Activated CD4-positive, CD25-positive, alpha-beta regulatory T cell treated with anti-CD3 and anti-CD28 coated beads, Interleukin-2, amount 50 U/mL, for 72 hours (primary cell): Measurements from ENCODE around the gene CA9.
A peak's percentile ranks its signal among the peaks of the same experiment; 100 is the strongest.
"Not testable (repeated sequence)": the region's sequence is repeated elsewhere in the genome, so short reads cannot be mapped to it uniquely, and the experiment has no call there.

Source experiments
- DNase-seq: peaks from one replicate; pipeline ENCODE4 v3.0.0; 2021

CA9 gene

DNA sequence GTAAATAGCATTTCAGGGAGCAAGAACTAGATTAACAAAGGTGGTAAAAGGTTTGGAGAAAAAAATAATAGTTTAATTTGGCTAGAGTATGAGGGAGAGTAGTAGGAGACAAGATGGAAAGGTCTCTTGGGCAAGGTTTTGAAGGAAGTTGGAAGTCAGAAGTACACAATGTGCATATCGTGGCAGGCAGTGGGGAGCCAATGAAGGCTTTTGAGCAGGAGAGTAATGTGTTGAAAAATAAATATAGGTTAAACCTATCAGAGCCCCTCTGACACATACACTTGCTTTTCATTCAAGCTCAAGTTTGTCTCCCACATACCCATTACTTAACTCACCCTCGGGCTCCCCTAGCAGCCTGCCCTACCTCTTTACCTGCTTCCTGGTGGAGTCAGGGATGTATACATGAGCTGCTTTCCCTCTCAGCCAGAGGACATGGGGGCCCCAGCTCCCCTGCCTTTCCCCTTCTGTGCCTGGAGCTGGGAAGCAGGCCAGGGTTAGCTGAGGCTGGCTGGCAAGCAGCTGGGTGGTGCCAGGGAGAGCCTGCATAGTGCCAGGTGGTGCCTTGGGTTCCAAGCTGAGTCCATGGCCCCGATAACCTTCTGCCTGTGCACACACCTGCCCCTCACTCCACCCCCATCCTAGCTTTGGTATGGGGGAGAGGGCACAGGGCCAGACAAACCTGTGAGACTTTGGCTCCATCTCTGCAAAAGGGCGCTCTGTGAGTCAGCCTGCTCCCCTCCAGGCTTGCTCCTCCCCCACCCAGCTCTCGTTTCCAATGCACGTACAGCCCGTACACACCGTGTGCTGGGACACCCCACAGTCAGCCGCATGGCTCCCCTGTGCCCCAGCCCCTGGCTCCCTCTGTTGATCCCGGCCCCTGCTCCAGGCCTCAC is at the start of gene CA9:
TSS of gene CA9 (plus strand) at position 797 of the 893 bp plus-strand sequence. CDS start at position 829, 32 bp downstream.
- DNase-seq = no peak

GRCh38 chr9:35627575-35627974 is 46.2 kb upstream of the CA9 start:
- no peak for DNase-seq

DNA sequence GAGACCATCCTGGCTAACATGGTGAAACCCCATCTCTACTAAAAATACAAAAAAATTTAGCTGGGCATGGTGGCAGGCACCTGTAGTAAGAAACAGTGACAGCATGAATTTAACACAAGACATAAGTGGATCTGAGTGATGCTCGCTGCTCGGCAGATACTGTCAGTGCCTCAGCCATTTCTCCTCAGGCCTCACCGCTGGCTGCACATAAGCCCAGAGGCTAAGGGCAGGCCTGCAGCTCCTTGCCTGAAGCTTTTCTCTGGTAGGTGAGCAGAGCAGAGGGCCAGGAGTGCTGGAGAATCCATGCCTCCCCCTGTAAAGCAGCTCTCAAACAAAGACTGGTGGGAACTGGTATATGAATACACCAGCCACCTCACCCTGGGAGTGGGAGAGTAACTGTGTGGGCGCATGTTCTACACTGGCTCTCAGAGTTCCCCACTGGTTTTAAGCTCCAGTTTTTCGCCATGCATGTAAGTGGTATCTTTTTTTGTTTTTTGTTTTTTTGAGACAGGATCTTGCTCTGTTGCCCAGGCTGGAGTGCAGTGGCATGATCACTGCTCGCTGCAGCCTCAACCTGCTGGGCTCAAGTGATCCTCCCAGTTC is 45.2 kb upstream of the CA9 start:
- no peak for DNase-seq

GRCh38 chr9:35629597-35629996 is 44.1 kb upstream of the CA9 start:
- no peak for DNase-seq

DNA sequence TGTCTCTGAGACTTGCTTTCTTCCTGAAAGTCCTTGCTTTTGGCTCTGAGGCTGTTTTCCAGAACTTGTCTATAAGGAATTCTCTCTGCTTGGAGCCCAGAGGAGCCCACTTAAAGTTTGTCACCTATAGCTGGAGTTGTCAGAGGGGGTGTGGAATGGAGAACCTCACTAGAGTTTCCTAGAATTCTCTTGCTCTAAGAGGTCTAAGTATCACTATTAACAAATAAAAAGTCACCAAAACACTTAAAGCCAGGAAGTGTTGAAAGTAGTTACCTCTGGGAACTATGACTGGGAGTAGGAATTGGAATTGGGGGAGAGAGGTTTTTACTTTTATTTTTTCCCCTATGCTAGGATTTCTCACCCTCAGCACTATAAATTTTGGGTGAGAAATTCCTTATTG is 38.0 kb upstream of the CA9 start:
- DNase-seq = no peak

DNA sequence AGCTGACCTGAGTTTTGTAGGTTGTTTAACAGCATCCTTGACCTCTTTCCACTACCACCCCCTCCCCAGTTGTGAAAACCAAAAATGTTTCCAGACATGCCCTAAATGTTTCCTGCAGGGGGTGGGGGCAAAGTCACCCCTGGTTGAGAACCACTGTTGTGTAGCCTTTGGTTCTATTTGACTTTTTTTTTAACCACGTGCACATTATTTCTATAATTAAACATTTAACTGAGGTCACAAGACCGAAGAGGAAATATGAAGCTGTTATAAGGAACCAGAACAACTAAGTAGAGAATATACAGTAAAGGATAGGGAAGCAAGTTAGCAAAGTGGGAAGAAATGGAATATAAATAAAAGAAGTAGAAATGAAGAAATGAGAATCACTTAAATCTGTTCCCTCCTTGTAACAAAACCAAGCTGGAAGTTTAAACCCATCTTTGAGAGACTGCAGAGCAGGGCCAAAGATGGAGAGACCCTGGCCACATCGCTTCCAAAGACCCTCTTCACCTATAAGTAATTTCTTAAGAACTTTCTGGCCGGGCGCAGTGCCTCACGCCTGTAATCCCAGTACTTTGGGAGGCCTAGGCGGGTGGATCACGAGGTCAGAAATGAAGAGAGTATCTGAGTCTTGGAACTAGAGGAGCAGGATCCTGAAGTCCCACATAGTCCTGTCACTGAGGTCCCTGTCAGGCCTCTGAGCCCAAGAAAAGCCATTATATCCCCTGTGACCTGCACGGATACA is 37.4 kb upstream of the CA9 start:
- no peak for DNase-seq

DNA sequence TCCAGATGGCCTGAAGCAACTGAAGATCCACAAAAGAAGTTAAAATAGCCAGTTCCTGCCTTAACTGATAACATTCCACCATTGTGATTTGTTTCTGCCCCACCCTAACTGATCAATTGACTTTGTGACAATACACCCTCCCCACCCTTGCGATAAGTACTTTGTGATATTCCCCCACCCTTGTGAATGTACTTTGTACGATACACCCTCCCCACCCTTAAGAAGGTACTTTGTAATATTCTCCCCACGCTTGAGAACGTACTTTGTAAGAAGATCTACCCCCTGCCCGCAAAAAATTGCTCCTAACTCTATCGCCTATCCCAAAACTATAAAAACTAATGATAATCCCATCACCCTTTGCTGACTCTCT is 36.9 kb upstream of the CA9 start:
- not testable (repeated sequence) for DNase-seq

GRCh38 chr9:35637427-35637955 is 36.2 kb upstream of the CA9 start:
- not testable (repeated sequence) for DNase-seq

DNA sequence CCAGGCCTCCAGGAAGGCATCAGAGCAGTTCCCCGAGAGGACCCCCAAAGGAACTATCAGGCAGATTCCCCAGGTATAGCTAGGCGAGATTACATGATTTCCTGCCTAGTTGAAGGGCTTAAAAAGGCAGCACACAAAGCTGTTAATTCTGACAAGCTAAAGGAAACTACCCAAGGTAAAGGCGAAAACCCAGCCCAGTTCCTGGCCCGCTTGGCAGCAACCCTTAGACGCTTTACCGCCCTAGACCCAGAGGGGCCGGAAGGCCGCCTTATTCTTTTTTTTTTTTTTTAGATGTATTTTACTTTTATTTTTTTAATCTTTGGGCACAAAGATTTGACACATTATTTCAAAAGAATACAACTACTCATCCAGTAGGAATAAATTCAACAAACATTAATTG is 35.0 kb upstream of the CA9 start:
- not testable (repeated sequence) for DNase-seq

- DNase-seq = not testable (repeated sequence)
Observed at GRCh38 chr9:35639225-35639624, 34.5 kb upstream of the CA9 start.

DNA sequence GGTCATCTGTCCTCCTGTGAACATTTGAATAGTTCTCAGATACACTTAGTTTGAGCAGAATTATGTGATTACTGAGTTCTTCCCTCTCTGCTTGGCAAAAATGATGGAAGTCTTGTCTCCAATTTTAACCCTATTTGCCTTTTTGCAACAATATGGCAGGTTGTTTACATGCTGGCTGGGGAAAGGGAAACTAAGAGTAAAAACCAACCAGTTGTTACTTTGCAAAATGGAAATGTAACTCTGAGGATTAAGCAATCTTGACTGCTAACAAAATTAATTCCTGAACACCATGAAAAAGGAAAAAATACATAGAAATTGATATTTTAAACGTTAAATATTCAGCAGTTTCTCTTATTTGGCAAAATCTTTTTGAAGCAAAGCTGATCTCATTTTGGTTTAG is 34.1 kb upstream of the CA9 start:
- DNase-seq = no peak

DNA sequence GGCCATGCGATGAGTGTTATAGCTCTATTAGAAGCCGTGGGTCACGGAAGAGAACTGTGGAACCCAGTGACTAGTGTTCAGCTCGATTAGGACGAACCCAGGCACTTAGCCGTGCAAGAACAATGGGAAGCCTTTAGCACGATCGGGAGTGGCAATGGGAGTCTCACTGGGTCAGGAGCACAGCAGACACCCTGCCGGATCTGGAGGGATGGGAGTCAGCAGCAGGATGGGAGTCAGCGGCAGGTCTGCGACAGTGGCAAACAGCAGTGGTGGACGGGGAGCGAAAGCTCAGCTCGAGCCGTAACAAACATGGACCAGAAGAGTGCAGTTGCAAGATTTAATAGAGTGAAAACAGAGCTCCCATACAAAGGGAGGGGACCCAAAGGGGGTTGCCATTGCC is 33.3 kb upstream of the CA9 start:
- DNase-seq = not testable (repeated sequence)

DNA sequence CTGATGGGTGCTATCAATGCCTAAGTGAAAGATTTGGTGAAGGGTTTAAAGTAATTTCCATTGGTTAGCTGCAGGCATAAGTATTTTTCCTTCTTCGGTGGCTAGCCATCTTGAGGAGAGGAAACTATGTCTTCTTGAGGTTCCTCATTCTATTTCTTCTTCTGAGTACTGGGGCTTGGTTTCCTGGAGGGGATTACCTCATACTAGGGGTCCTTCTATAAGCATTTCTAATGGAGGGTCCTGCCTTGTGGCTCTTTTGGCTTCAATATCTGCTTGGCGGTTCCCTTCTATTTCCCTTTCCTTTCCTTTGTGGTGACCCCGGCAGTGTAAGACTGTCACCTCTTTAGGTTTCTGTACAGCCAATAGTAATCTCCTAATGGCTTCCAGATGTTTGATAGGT is 32.2 kb upstream of the CA9 start:
- not testable (repeated sequence) for DNase-seq

- DNase-seq = no peak
Observed at GRCh38 chr9:35643046-35643445, 30.7 kb upstream of the CA9 start.

DNA sequence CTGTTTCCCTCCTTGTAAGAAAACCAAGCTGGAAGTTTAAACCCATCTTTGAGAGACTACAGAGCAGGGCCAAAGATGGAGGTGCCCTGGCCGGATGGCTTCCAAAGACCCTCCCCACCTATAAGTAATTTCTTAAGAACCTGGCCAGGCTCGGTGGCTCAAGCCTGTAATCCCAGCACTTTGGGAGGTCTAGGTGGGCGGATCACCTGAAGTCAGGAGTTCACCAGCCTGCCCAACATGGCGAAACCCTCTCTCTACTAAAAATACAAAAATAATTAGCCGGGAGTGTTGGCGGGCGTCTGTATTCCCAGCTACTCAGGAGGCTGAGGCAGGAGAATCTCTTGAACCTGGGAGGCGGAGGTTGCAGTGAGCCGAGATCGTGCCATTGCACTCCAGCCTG is 28.0 kb upstream of the CA9 start:
- not testable (repeated sequence) for DNase-seq

DNA sequence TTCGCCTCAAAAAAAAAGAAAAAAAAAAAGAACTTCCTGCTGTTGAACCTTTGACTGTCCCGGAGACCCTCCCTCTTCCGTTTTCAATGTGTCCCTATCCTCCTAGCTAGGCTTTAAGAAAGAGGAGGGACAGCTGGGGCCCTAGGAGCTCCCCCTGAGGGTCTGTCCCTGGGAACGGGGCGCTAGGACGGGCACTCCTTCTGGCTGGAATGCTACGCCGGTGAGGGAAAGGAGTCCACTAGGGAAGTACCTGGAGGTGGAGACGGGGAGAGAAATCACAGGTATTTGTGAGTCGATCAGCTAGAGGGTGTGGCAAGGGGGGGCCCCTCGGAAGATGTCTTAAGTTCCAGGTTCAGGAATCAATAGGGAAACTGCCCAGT is 27.6 kb upstream of the CA9 start:
- DNase-seq = no peak

DNA sequence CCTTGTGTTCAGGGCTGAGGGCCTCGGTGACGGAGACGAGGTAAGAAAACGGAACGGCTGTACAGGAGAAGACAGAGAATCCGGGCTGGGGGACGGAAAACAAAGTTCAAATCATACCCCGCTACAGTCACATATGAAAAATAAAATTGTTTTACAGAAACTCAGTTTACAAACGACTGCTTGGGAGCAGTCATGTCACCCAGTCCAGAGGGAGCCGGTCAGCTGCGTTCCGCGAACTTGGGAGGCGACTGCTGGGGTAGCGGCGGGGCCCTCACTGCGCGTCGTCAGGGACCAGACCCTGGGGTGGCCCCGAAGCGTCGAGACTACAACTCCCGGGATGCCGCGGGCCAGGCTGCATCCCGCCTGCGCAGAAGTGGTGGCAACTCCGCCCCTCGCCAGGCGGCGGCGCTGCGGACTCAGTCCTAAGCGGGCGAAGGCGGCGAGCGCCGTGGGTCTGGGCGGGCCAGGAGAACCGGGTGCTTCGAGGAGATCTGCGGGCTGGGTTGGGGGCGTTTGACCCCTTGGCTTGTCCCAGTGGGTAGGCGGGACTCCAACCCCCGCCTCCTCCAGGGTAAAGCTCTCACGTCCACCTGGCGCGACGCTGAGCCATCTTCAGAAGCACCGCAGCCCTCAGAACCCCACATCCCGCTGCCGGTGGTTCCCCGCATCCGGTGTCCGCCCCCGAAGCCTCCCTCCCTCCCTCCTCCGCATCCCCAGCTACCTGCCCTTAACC is 27.0 kb upstream of the CA9 start:
- peak; percentile 91 for DNase-seq

DNA sequence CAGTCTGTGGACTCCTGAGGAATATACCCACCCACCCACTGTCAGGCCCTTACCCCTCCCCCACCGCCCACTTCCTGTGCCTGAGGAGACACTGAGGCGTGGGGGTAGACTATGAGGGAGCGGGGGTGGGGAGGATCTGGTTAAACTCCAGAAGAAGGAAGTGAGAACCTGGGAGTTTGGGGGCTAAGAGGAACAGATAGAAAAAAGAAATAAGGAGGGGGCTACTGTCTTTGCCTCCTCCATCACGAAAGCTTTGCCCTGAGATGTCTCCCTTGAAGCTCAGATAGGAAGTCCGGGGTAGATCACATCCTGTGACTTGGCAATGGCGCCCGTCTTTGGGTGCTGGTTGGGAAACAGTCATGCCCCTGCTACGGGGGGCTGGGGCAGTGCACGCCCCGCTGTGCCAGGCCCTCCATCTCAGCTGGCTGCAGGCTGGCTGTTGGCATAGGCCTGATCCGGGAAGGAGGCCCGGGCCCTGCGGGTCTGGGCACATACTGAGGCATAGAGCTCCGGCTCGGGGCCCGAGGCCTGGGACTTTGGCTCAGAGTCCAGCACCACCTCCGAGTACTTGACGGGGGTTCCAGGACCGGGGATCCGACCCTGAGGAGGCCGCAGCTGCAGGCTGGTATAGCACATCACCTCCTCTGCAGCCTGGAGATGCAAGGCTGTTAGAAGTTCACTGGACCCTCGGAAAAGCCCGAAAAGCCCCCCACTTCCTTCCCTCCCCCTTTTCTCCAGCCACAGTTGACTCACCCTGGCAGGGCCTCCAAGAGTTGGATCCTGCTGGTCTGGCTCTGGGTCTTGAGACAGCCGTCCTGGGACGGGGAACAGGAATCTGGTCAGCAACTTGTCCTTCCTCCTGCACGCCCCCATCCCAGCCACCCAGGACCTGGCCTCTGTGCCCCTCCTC is 24.0 kb upstream of the CA9 start:
- no peak for DNase-seq

DNA sequence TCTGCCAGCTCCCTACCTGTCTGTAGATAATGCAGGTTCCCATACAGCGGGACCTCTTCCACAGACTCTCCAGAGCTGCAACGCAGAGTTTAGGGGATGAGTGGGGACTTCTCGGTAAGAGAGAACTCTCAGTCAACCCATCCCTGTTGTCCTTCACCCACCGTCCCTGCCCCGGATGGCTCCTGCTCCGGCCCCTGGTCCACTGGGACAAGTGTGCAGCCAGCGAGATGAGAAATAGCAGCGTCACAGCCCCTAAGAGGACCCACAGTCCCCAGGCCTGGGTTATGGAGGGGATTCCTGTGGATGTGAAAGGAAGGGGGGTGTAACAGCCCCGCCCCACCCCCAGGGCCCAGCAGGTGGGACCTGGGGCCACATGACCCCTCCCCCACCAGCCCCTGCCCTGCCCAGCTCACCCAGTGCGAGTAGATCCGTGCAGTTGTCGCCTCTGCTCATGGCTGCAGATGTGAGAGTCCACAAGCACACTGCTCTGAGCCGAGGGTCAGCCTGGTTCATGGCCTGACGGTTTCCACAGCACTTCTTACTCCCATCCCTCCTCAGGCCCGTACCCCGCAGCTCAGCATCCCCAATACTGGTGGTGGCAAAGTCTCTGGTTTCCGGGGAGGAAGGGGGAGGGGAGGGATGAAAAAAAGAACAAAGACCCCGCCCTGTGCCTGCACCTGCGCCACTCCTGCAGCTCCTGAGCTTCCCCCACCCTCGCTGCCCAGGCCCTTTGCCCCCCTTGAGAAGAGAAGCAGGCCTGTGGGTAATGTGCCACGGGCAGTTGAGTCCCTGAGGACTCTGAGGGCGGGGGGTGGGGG is 23.2 kb upstream of the CA9 start, which contains the start of gene SIT1:
TSS of gene SIT1 (minus strand) at position 591 of the 818 bp plus-strand sequence. CDS start at position 513, 78 bp downstream.
- no peak for DNase-seq

GRCh38 chr9:35651956-35652828 is 21.5 kb upstream of the CA9 start:
- no peak for DNase-seq
